Activated CD4-positive, alpha-beta T cell treated with anti-CD3 and anti-CD28 coated beads, Interleukin-2, Interleukin-6, amounts not matched to agents 100 ng/mL and 50 ng/mL, durations not matched to agents 16 hours and 8 hours (primary cell): ENCODE data around the gene CPNE2.

Source experiments
- DNase-seq: peaks from one replicate; pipeline ENCODE4 v3.0.0-alpha.2; 2020

Gene CPNE2

GRCh38 chr16:57146735-57147134, 54.4 kb downstream of the CPNE2 start:
- no peak for DNase-seq

GRCh38 chr16:57147381-57148221, 55.2 kb downstream of the CPNE2 start:
- no peak for DNase-seq

- DNase-seq: no peak
Observed at GRCh38 chr16:57148481-57148880, 56.1 kb downstream of the CPNE2 start.

GRCh38 chr16:57149391-57149790, 57.0 kb downstream of the CPNE2 start:
- no peak for DNase-seq

- no peak for DNase-seq
Observed at GRCh38 chr16:57150682-57151330, 58.4 kb downstream of the CPNE2 start.

- DNase-seq: no peak
Observed at GRCh38 chr16:57151369-57151768, 59.0 kb downstream of the CPNE2 start.

GRCh38 chr16:57152096-57153093, 60.0 kb downstream of the CPNE2 start:
- no peak for DNase-seq

- no peak for DNase-seq
Observed at GRCh38 chr16:57153841-57154240, 61.5 kb downstream of the CPNE2 start.

- no peak for DNase-seq
Observed at GRCh38 chr16:57155702-57156350, 63.4 kb downstream of the CPNE2 start.

GRCh38 chr16:57156351-57156703, 63.9 kb downstream of the CPNE2 start:
- DNase-seq: no peak

GRCh38 chr16:57157533-57157932, 65.2 kb downstream of the CPNE2 start:
- no peak for DNase-seq

- no peak for DNase-seq
Observed at GRCh38 chr16:57159447-57159846, 67.1 kb downstream of the CPNE2 start.

GRCh38 chr16:57163842-57164241, 71.5 kb downstream of the CPNE2 start:
- no peak for DNase-seq

- no peak for DNase-seq
Observed at GRCh38 chr16:57165483-57165882, 73.1 kb downstream of the CPNE2 start.

GRCh38 chr16:57165938-57166337, 73.6 kb downstream of the CPNE2 start:
- DNase-seq: no peak

- DNase-seq: no peak
Observed at GRCh38 chr16:57166451-57166850, 74.1 kb downstream of the CPNE2 start.

- DNase-seq: no peak
Observed at GRCh38 chr16:57166951-57167350, 74.6 kb downstream of the CPNE2 start.

- no peak for DNase-seq
Observed at GRCh38 chr16:57167538-57167937, 75.2 kb downstream of the CPNE2 start.

- peak; percentile 45 for DNase-seq
Observed at GRCh38 chr16:57167953-57168352, 75.6 kb downstream of the CPNE2 start.

GRCh38 chr16:57169327-57169726, 76.9 kb downstream of the CPNE2 start:
- DNase-seq: no peak

- DNase-seq: no peak
Observed at GRCh38 chr16:57172721-57173290, 80.4 kb downstream of the CPNE2 start.

GRCh38 chr16:57175896-57176295, 83.5 kb downstream of the CPNE2 start:
- no peak for DNase-seq
